WTC11 (cell line): ENCODE results near the gene NINL.

Experiments
- SP1 ChIP-seq: sonication (generic); formaldehyde crosslinking; conservative IDR thresholded peaks from 2 replicates; pipeline ENCODE4 v1.8.1; 2022; ENCODE audit warnings: missing genetic modification reagents
- TF ChIP-seq, protein P1 (sequence below): fragments of 200-600 bp; IDR thresholded peaks from 2 replicates; pipeline ENCODE4 v1.8.0; 2022; ENCODE audit warnings: antibody characterized with exemption
- TF ChIP-seq, protein P2 (sequence below): sonication (generic); formaldehyde crosslinking; IDR thresholded peaks from 2 replicates; pipeline ENCODE4 v1.8.1; 2023; ENCODE audit warnings: mild to moderate bottlenecking, missing genetic modification reagents, moderate library complexity

- TF ChIP-seq SP1 (CRISPR knock-in tag): no peak
- TF ChIP-seq, protein P1, sequence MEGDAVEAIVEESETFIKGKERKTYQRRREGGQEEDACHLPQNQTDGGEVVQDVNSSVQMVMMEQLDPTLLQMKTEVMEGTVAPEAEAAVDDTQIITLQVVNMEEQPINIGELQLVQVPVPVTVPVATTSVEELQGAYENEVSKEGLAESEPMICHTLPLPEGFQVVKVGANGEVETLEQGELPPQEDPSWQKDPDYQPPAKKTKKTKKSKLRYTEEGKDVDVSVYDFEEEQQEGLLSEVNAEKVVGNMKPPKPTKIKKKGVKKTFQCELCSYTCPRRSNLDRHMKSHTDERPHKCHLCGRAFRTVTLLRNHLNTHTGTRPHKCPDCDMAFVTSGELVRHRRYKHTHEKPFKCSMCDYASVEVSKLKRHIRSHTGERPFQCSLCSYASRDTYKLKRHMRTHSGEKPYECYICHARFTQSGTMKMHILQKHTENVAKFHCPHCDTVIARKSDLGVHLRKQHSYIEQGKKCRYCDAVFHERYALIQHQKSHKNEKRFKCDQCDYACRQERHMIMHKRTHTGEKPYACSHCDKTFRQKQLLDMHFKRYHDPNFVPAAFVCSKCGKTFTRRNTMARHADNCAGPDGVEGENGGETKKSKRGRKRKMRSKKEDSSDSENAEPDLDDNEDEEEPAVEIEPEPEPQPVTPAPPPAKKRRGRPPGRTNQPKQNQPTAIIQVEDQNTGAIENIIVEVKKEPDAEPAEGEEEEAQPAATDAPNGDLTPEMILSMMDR: no peak
- TF ChIP-seq, protein P2, sequence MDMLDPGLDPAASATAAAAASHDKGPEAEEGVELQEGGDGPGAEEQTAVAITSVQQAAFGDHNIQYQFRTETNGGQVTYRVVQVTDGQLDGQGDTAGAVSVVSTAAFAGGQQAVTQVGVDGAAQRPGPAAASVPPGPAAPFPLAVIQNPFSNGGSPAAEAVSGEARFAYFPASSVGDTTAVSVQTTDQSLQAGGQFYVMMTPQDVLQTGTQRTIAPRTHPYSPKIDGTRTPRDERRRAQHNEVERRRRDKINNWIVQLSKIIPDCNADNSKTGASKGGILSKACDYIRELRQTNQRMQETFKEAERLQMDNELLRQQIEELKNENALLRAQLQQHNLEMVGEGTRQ (CRISPR knock-in tag): no peak
Observed at GRCh38 chr20:25508083-25508770, 77.1 kb downstream of the NINL start.
